Fibroblast of lung (primary cell): ENCODE data around the gene ZFYVE27.

Experiments used
- CTCF ChIP-seq, 2 donors: IDR thresholded peaks in 1 of 2; conservative IDR thresholded peaks in 1 of 2; 1 replicate in 1 of 2; 2 replicates in 1 of 2; pipeline ENCODE4 v1.5.1; 2011 to 2012; ENCODE audit warnings: low read length in 2 of 2, control low read depth in 1 of 2, inconsistent platforms in 1 of 2, low read depth in 1 of 2, mild to moderate bottlenecking in 1 of 2
- EZH2 ChIP-seq: IDR thresholded peaks from 2 replicates; pipeline ENCODE4 v1.5.1; 2012; ENCODE audit warnings: low read length, control low read depth, mild to moderate bottlenecking; ENCODE audit errors: missing control alignments

- TF ChIP-seq CTCF (conservative IDR thresholded peaks at IDR 0.05 in 1 of 2, IDR thresholded peaks at IDR 0.05 in 1 of 2; ENCODE audit: low read depth in 1 of 2, low read length in 2 of 2) (no peak), EZH2 (no peak)
Observed at GRCh38 chr10:97724341-97724941, 12.5 kb upstream of the ZFYVE27 start.
